GM18505 (cell line): ENCODE results near the gene WDR44.

Experiments used
- ATAC-seq: cut with Tn5 transposase; IDR thresholded peaks from one replicate; pipeline ENCODE4 v1.9.1; 2021; ENCODE audit not compliant: unreplicated experiment
- POLR2A ChIP-seq: IDR thresholded peaks from 4 replicates; pipeline ENCODE4 v1.6.1; 2011; ENCODE audit warnings: borderline replicate concordance; ENCODE audit not compliant: insufficient read depth, insufficient read length; ENCODE audit errors: extremely low read depth

WDR44 gene

DNA sequence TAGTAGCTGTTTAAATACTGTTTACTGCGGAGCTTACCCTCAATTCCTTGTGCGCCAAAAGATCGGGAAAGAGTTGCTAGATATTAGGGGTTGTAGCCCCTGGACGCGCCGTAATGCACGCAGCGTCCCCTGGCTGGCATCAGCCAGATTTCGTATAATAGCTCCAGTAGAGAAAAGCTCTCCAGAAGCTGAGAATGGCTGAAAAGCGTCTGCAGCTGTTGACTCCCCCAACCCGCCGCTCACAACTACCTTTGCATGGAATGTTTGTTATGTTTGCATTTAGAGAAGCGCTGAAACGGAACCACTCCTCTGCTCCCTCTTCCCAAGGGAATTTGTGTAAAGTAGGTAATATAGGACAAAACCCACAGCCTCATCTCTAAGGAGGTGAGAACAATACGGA lies 153.4 kb downstream of the WDR44 start:
- no peak for TF ChIP-seq POLR2A
- no peak for ATAC-seq
